ENCODE data around the gene GANC. TPM values are rescaled to one million over a fixed set of nuclear protein-coding genes. Genes with fewer than 3 reads are reported as not detected.

The GANC gene
- total and polyA plus RNA-seq, 2 donors (not counting 1 experiment from before 2014, with no cell fraction given) = 15.1 to 24.6 TPM

- peak in 1 of 2 donors; percentile 23 for DNase-seq (ENCODE audit: low read depth in 2 of 2)
- H3K4me2 ChIP-seq (ENCODE audit: extremely low read depth, insufficient read depth, low read length) = no peak overlapping the region
- H2AFZ ChIP-seq (ENCODE audit: low read length) = no peak overlapping the region
- H3K9me3 ChIP-seq (ENCODE audit: control insufficient read depth, insufficient read depth, low read depth, low read length) = no peaks in the 10 kb centered on the region
- H3K79me2 ChIP-seq (ENCODE audit: control insufficient read depth, insufficient read depth, low read length) = no peaks in the 10 kb centered on the region
- no peak for TF ChIP-seq EZH2 (IDR thresholded peaks at IDR 0.05; ENCODE audit: low read length, missing control alignments)
- TF ChIP-seq CTCF (conservative IDR thresholded peaks at IDR 0.05 in 1 of 2, IDR thresholded peaks at IDR 0.05 in 1 of 2; ENCODE audit: low read depth in 1 of 2, low read length in 2 of 2) = no peak
- H3K27ac ChIP-seq (ENCODE audit: insufficient read depth, low read length) = no peak overlapping the region
- H3K27me3 ChIP-seq (ENCODE audit: control insufficient read depth, insufficient read depth, low read length) = no peaks in the 10 kb centered on the region
- H3K36me3 ChIP-seq (ENCODE audit: control insufficient read depth, insufficient read depth, low read length) = no peaks in the 10 kb centered on the region
- no peak overlapping the region for H3K9ac ChIP-seq (ENCODE audit: insufficient read depth, low read length)
- H4K20me1 ChIP-seq (ENCODE audit: control insufficient read depth, extremely low read depth, insufficient read depth, low read length) = no peaks in the 10 kb centered on the region
- H3K4me3 ChIP-seq (replicated peaks in 1 of 4; ENCODE audit: control extremely low read depth in 1 of 4, insufficient read depth in 1 of 4, low read depth in 3 of 4, low read length in 4 of 4) = no peak overlapping the region
- H3K4me1 ChIP-seq (ENCODE audit: control insufficient read depth, extremely low read depth, insufficient read depth, low read length) = no peaks in the 10 kb centered on the region
These were observed 114.6 kb downstream of the GANC start for GRCh38 chr15:42387603-42388002.

- Histone ChIP-seq H3K4me1 (ENCODE audit: control insufficient read depth, extremely low read depth, insufficient read depth, low read length) (no peaks in the 10 kb centered on the region), H2AFZ (ENCODE audit: low read length) (no peak overlapping the region), H3K4me3 (replicated peaks in 1 of 4; ENCODE audit: control extremely low read depth in 1 of 4, insufficient read depth in 1 of 4, low read depth in 3 of 4, low read length in 4 of 4) (no peak overlapping the region), H3K79me2 (ENCODE audit: control insufficient read depth, insufficient read depth, low read length) (no peaks in the 10 kb centered on the region), H3K4me2 (ENCODE audit: extremely low read depth, insufficient read depth, low read length) (no peak overlapping the region), H3K27ac (ENCODE audit: insufficient read depth, low read length) (no peak overlapping the region), H3K9ac (ENCODE audit: insufficient read depth, low read length) (no peak overlapping the region), H3K27me3 (ENCODE audit: control insufficient read depth, insufficient read depth, low read length) (no peaks in the 10 kb centered on the region), H3K36me3 (ENCODE audit: control insufficient read depth, insufficient read depth, low read length) (no peaks in the 10 kb centered on the region), H4K20me1 (ENCODE audit: control insufficient read depth, extremely low read depth, insufficient read depth, low read length) (no peaks in the 10 kb centered on the region), H3K9me3 (ENCODE audit: control insufficient read depth, insufficient read depth, low read depth, low read length) (no peaks in the 10 kb centered on the region)
- no peak for TF ChIP-seq CTCF (conservative IDR thresholded peaks at IDR 0.05 in 1 of 2, IDR thresholded peaks at IDR 0.05 in 1 of 2; ENCODE audit: low read depth in 1 of 2, low read length in 2 of 2)
- TF ChIP-seq EZH2 (IDR thresholded peaks at IDR 0.05; ENCODE audit: low read length, missing control alignments) = no peak
- no peak for DNase-seq (ENCODE audit: low read depth in 2 of 2)
These were observed 119.5 kb downstream of the GANC start for GRCh38 chr15:42392309-42393024.

- no peaks in the 10 kb centered on the region for H4K20me1 ChIP-seq (ENCODE audit: control insufficient read depth, extremely low read depth, insufficient read depth, low read length)
- no peaks in the 10 kb centered on the region for H3K4me1 ChIP-seq (ENCODE audit: control insufficient read depth, extremely low read depth, insufficient read depth, low read length)
- H3K79me2 ChIP-seq (ENCODE audit: control insufficient read depth, insufficient read depth, low read length) = no peaks in the 10 kb centered on the region
- no peaks in the 10 kb centered on the region for H3K9me3 ChIP-seq (ENCODE audit: control insufficient read depth, insufficient read depth, low read depth, low read length)
- H3K9ac ChIP-seq (ENCODE audit: insufficient read depth, low read length) = no peak overlapping the region
- no peak overlapping the region for H3K4me2 ChIP-seq (ENCODE audit: extremely low read depth, insufficient read depth, low read length)
- H3K27me3 ChIP-seq (ENCODE audit: control insufficient read depth, insufficient read depth, low read length) = no peaks in the 10 kb centered on the region
- DNase-seq (ENCODE audit: low read depth in 2 of 2) = no peak
- no peak overlapping the region for H2AFZ ChIP-seq (ENCODE audit: low read length)
- no peak for TF ChIP-seq EZH2 (IDR thresholded peaks at IDR 0.05; ENCODE audit: low read length, missing control alignments)
- no peak for TF ChIP-seq CTCF (conservative IDR thresholded peaks at IDR 0.05 in 1 of 2, IDR thresholded peaks at IDR 0.05 in 1 of 2; ENCODE audit: low read depth in 1 of 2, low read length in 2 of 2)
- H3K4me3 ChIP-seq (replicated peaks in 1 of 4; ENCODE audit: control extremely low read depth in 1 of 4, insufficient read depth in 1 of 4, low read depth in 3 of 4, low read length in 4 of 4) = no peak overlapping the region
- H3K36me3 ChIP-seq (ENCODE audit: control insufficient read depth, insufficient read depth, low read length) = no peaks in the 10 kb centered on the region
- no peak overlapping the region for H3K27ac ChIP-seq (ENCODE audit: insufficient read depth, low read length)
These were observed 121.1 kb downstream of the GANC start for GRCh38 chr15:42394106-42394505.
